Stomach (tissue), 4 donors: ENCODE data around the gene EXOC3L1.

Experiments
- CTCF ChIP-seq, 7 experiments: fragments of 450-650 bp in 4 of 7; fragments of 200-600 bp in 3 of 7; sonication (generic) in 3 of 7; IDR thresholded peaks; one replicate each; pipeline ENCODE4 v1.5.1; 2016 to 2019; ENCODE audit warnings: antibody characterized with exemption in 7 of 7, control low read depth in 2 of 7, mild to moderate bottlenecking in 1 of 7
- EP300 ChIP-seq: sonication (generic); formaldehyde crosslinking; IDR thresholded peaks from one replicate; pipeline ENCODE4 v1.6.1; 2017; ENCODE audit warnings: antibody characterized with exemption
- POLR2A ChIP-seq, 4 donors: fragments of 450-650 bp; IDR thresholded peaks; one replicate each; pipeline ENCODE4 v1.6.1; 2016; ENCODE audit warnings: antibody characterized with exemption in 4 of 4, control low read depth in 2 of 4, mild to moderate bottlenecking in 1 of 4, moderate library complexity in 1 of 4
- POLR2AphosphoS5 ChIP-seq, 3 donors: sonication (generic); formaldehyde crosslinking; IDR thresholded peaks; one replicate each; pipeline ENCODE4 v1.6.1; 2016; ENCODE audit warnings: antibody characterized with exemption in 3 of 3

- TF ChIP-seq CTCF (IDR thresholded peaks at IDR 0.05) (peak in 5 of 7 experiments; percentile 56 to 100 (median 96)), POLR2A (IDR thresholded peaks at IDR 0.05) (no peak), EP300 (no peak), POLR2AphosphoS5 (IDR thresholded peaks at IDR 0.05) (peak in 2 of 3 donors; percentile 30 to 70)
Observed at GRCh38 chr16:67155295-67156142, 34.4 kb downstream of the EXOC3L1 start.
